ENCODE data around the gene SLC12A4. TPM values are rescaled to one million over a fixed set of nuclear protein-coding genes. Genes with fewer than 3 reads are reported as not detected.
"Not testable (repeated sequence)": the region's sequence is repeated elsewhere in the genome, so short reads cannot be mapped to it uniquely, and the experiment has no call there.

The SLC12A4 gene
- 35.0 and 49.2 TPM in 2 replicates for total RNA-seq
- 36.5 and 59.4 TPM in 2 replicates for polyA plus RNA-seq

DNA sequence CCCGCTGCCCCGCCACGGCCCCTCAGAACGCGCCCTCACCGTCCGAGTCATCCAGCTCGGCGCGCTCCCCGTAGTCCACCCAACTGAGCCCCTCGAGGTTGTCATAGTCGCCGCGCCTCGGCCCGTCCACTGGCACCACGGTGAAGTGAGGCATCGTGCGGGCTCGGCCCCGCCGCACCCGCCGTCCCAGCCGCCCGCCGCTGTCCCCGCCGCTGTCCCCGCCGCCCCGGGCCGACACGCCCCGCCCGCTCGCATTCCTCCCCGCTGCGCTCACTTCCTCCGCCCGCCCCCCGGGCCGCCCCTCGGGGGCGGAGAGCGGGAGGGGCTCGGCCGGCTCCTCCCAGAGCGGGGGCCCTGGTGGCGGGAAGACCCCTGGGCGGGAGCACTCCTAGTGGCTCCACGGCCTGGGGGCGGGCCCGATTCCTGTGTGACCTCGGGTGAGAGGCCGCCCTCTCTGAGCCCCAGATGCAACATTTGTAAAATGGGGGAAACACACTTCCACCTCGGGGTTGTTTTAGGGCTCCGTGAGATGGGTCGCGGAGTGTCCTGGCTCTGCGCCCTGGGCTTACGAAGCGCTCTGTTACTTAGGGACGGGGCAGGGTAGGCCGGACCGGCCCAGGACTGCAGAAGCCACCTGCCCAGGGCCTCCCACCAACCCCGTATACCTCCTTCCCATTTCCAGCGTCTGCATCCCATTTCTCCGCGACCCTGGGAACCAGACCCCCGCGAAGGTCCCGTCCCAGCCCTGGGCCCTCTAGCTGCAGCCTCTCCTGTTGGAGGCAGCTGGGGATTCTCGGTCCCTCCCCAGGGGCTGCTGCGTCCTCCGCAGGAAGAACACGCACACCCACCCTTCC, at the start of gene SLC12A4:
TSS of gene SLC12A4 (minus strand) at position 238 of the 854 bp plus-strand sequence. CDS start at position 154, 84 bp downstream.
- TF ChIP-seq CTCF (IDR thresholded peaks at IDR 0.05; ENCODE audit: low read depth, low read length) = no peak

DNA sequence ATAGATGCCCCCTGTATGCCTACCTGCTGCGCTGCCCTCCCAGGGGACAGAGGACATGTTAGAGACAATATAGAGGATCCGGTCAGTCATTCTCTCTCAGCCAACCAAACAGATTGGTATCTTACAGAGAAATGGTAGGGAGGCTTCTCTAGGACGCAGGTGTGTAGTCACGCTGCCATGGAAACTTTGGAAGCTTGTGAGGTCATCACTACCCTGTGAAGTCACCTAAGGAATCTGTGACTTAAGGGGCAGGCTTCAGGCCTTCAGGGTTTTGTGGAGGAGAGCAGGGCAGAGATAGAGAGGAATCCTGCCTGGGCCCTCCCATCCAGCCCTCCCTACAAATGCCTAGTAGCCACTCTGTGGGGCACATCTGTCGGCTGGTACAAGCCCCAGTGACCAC, 47.2 kb upstream of the SLC12A4 start, which contains the start of gene DPEP2NB:
TSS of gene DPEP2NB (minus strand) at position 231 of the 400 bp plus-strand sequence. CDS start at position 90, 141 bp downstream.
- Histone ChIP-seq H3K27ac (no peak within 1 kb of the TSS), H3K36me3 (no peaks in the 10 kb centered on the region), H3K9me3 (ENCODE audit: low read depth) (no peaks in the 10 kb centered on the region), H3K4me3 (no peak within 1 kb of the TSS), H3K4me1 (ENCODE audit: low read depth) (no peaks in the 10 kb centered on the region), H3K27me3 (no peaks in the 10 kb centered on the region)
- no peak for TF ChIP-seq CTCF (IDR thresholded peaks at IDR 0.05; ENCODE audit: low read depth, low read length)
- DNase-seq (ENCODE audit: low read depth in 1 of 2, low spot score in 1 of 2) = no peak

More for the DNA sequence above, at the start of gene SLC12A4:
- no peaks in the 10 kb centered on the region for H3K27me3 ChIP-seq
- H3K27ac ChIP-seq = peak within 1 kb of the TSS; percentile 56
- DNase-seq (ENCODE audit: low read depth in 1 of 2, low spot score in 1 of 2) = peak; percentile 82 to 85
- H3K36me3 ChIP-seq = no peaks in the 10 kb centered on the region
- H3K4me1 ChIP-seq (ENCODE audit: low read depth) = peaks cover 7% of the 10 kb centered on the region
- no peaks in the 10 kb centered on the region for H3K9me3 ChIP-seq (ENCODE audit: low read depth)
- H3K4me3 ChIP-seq = peak within 1 kb of the TSS; percentile 81

GRCh38 chr16:68013440-68013839, 45.0 kb upstream of the SLC12A4 start:
- Histone ChIP-seq H3K9me3 (ENCODE audit: low read depth) (no peaks in the 10 kb centered on the region), H3K36me3 (no peaks in the 10 kb centered on the region), H3K27ac (no peak overlapping the region), H3K27me3 (no peaks in the 10 kb centered on the region), H3K4me3 (no peak overlapping the region), H3K4me1 (ENCODE audit: low read depth) (no peaks in the 10 kb centered on the region)
- no peak for TF ChIP-seq CTCF (IDR thresholded peaks at IDR 0.05; ENCODE audit: low read depth, low read length)
- DNase-seq (ENCODE audit: low read depth in 1 of 2, low spot score in 1 of 2) = peak in 1 of 2 donors; percentile 4

- not testable (repeated sequence) for H3K27me3 ChIP-seq; DNase-seq (ENCODE audit: low read depth in 1 of 2, low spot score in 1 of 2)
These were observed 41.4 kb upstream of the SLC12A4 start for GRCh38 chr16:68009872-68010271.

GRCh38 chr16:68009157-68009735, 40.8 kb upstream of the SLC12A4 start:
- no peak for TF ChIP-seq CTCF (IDR thresholded peaks at IDR 0.05; ENCODE audit: low read depth, low read length)
- Histone ChIP-seq H3K4me3 (no peak overlapping the region), H3K27ac (no peak overlapping the region), H3K9me3 (ENCODE audit: low read depth) (no peaks in the 10 kb centered on the region), H3K4me1 (ENCODE audit: low read depth) (no peaks in the 10 kb centered on the region), H3K36me3 (no peaks in the 10 kb centered on the region), H3K27me3 (no peaks in the 10 kb centered on the region)
- no peak for DNase-seq (ENCODE audit: low read depth in 1 of 2, low spot score in 1 of 2)

More at GRCh38 chr16:68009872-68010271, 41.4 kb upstream of the SLC12A4 start:
- not testable (repeated sequence) for H3K4me3 ChIP-seq; H3K27ac ChIP-seq; H3K4me1 ChIP-seq (ENCODE audit: low read depth); H3K36me3 ChIP-seq; H3K9me3 ChIP-seq (ENCODE audit: low read depth)
